HG02763 (cell line): ENCODE results near the gene MINK1.

ENCODE experiments used
- ATAC-seq: cut with Tn5 transposase; IDR thresholded peaks from one replicate; pipeline ENCODE4 v1.9.1; 2021; ENCODE audit warnings: mild to moderate bottlenecking, moderate library complexity; ENCODE audit not compliant: unreplicated experiment

Gene MINK1

DNA sequence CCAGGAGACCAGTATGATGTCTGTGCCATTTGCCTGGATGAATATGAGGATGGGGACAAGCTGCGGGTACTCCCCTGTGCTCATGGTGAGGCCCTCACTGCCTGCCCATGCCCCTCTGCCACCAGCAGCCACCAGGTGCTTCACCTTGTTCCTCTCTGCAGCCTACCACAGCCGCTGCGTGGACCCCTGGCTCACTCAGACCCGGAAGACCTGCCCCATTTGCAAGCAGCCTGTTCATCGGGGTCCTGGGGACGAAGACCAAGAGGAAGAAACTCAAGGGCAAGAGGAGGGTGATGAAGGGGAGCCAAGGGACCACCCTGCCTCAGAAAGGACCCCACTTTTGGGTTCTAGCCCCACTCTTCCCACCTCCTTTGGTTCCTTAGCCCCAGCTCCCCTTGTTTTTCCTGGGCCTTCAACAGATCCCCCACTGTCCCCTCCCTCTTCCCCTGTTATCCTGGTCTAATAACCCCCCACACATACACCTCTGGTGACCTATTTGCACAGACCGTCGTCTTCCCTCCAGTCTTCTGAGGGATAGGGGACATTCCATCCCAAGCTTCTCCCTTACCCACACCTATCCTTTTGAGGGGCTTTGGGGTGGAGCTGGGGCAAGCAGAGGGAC, 111.5 kb downstream of the MINK1 start:
- no peak for ATAC-seq

DNA sequence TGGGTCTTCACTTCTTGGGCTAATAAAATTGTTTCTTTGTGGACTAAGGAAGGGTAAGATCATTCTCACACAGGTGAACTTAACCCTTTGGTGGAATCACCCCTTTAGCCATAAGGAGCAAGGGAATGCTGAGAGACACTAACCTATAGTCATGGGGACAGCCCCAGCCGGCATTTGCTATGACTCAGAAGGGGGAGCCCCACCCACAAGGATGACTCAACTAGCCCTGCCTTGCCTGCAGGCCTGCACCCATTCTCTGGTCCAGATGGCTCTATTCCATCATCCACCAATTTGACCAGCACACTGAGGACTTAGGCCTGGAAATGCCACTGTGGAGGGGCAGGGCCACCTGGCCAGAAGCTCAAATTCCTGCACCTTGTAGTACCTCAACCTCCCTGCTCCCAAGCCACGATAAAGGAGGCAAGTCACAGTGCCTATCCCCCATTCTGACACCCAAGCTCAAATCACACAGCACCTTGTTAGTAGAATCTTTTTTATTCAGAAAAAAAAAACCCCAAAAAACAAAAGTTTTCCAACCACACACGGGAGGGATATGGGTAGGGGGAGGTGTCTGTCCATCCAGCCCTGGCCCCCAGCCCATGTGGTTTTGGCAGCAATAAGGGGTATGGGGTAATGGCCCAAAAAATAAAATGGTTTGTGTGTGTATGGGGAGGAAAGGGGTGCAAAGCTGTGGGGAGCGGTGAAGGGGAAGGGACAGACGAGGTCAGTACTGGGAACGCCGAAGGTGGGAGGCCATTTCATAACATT, 112.2 kb downstream of the MINK1 start:
- no peak for ATAC-seq

DNA sequence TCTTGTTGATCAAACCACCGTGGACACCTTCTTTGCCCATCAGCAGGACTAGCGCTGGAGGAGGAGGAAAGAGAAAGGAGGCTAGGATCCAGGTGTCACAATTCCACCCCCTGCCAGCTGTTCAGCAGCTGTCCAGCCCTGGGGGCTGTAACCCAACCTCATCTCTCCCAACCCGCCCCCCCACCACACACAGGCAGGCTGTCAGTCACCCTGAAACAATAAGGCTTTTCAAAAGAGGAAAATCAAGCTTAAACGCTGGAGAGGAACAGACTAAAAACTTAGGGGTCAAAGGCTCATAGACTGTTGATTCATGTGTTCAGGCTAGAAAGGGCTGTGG, 112.8 kb downstream of the MINK1 start:
- no peak for ATAC-seq

DNA sequence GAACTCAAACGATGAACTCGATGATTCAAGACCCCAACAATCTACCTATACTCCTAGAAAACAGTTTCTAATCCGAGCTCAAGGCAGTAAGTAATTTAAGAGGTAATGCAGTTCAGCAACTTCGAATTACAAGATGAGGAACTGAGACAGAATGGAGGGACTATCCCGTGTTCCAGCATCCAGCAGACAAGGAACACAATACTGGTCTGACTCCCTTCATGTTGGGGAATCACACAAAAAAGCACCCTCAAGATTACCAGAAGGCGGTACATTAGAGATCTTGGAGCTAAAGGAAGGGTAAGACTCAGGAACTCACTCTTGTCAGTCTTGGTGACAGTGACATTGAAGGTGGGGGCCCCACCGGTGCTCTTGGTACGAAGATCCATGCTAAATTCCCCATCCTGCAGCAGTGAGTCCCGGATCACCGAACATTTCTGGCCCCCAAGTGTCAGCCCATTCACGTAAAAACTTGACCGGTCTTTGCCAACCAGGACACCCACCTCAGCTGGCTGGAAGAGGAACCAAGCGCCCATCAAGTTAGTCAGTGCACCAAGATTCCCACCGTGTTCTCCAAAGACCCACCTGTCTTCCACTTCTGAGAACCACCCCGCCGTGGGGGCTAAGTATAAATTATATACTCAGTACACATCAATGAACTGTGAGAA, 113.3 kb downstream of the MINK1 start:
- no peak for ATAC-seq

DNA sequence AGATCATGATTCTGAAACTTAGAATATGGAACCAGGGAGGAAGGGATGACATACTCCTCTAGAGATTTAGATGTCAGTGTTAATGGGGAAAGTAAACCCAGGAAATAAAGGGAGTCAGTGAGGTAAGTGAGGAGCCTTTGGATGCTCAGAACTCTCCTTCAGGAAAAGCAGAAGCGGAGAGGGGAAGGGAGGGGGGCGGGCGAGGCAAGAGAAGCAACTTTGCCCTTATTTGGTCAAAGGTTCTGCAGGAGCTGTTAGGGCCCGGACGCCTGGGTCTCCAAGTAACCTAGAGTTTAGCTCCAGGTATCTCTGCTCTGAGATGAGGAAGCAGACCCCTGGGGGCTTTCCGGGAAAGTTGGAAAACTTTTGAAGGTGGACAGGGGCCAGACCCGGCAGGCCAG, 113.9 kb downstream of the MINK1 start:
- no peak for ATAC-seq
